GM13976 (cell line): ENCODE results near the gene SNX4.

ENCODE experiments used
- DNase-seq: peaks from one replicate; pipeline ENCODE4 v3.0.0; 2012; ENCODE audit warnings: low spot score
- CTCF ChIP-seq: IDR thresholded peaks from 2 replicates; pipeline ENCODE4 v1.5.1; 2012; ENCODE audit warnings: borderline replicate concordance, mild to moderate bottlenecking; ENCODE audit not compliant: insufficient read depth; ENCODE audit errors: extremely low read depth, missing control alignments, control extremely low read depth
- in situ Hi-C: fragments of 300-500 bp; cut with MboI; formaldehyde crosslinking; loops from one replicate; pipeline ENCODE4 v1.12.0; 2022; ENCODE audit warnings: low sequenced_read_pairs, mixed read lengths, inconsistent platforms; ENCODE audit not compliant: unreplicated experiment

SNX4 gene

GRCh38 chr3:125440559-125440955 lies 79.4 kb downstream of the SNX4 start:
- no peak for TF ChIP-seq CTCF
- in situ Hi-C loops, result loop anchor here (25.0 kb wide), 1 partner anchor 678 kb away; no protein-coding TSS in a partner anchor
- no peak for DNase-seq

GRCh38 chr3:125437631-125438435 lies 82.2 kb downstream of the SNX4 start:
- in situ Hi-C loops, result loop anchor here (10.0 to 25.0 kb wide), 2 partner anchors 223 to 676 kb away; partner anchors contain the start of gene SLC12A8
- peak; percentile 91 for TF ChIP-seq CTCF
- peak; percentile 52 for DNase-seq

- no peak for DNase-seq
- in situ Hi-C loops, result loop anchor here (10.0 to 25.0 kb wide), 2 partner anchors 222 to 675 kb away; partner anchors contain the start of gene SLC12A8
- TF ChIP-seq CTCF, result no peak
These were observed 83.1 kb downstream of the SNX4 start for GRCh38 chr3:125436921-125437320.

GRCh38 chr3:125435231-125435630 lies 84.8 kb downstream of the SNX4 start:
- no peak for DNase-seq
- in situ Hi-C loops, result loop anchor here (10.0 to 25.0 kb wide), 2 partner anchors 220 to 673 kb away; partner anchors contain the start of gene SLC12A8
- TF ChIP-seq CTCF, result no peak

GRCh38 chr3:125434582-125435011 lies 85.4 kb downstream of the SNX4 start:
- in situ Hi-C loops, result loop anchor here (10.0 to 25.0 kb wide), 2 partner anchors 220 to 672 kb away; partner anchors contain the start of gene SLC12A8

GRCh38 chr3:125433611-125434041 lies 86.4 kb downstream of the SNX4 start:
- TF ChIP-seq CTCF, result no peak
- no peak for DNase-seq
- in situ Hi-C loops, result loop anchor here (10.0 to 25.0 kb wide), 2 partner anchors 219 to 671 kb away; partner anchors contain the start of gene SLC12A8

More at GRCh38 chr3:125434582-125435011, 85.4 kb downstream of the SNX4 start:
- no peak for DNase-seq
- no peak for TF ChIP-seq CTCF
